T47D (cell line): ENCODE data around the gene CAV1.

Experiments used
- DNase-seq, 2 experiments: peaks; one replicate each; pipeline versions ENCODE4 v3.0.0 to v3.0.0-alpha.2; 2011 to 2012; ENCODE audit warnings: low read depth in 1 of 2, low spot score in 1 of 2
- JUND ChIP-seq: IDR thresholded peaks from 2 replicates; pipeline ENCODE4 v1.6.1; 2012; ENCODE audit warnings: low read depth
- in situ Hi-C: cut with HindIII; loops from 2 replicates; pipeline ENCODE4 v1.10.0; 2016; ENCODE audit warnings: low sequenced_read_pairs, low pct_unique_long_range_greater_than_20kb

CAV1 gene

DNA sequence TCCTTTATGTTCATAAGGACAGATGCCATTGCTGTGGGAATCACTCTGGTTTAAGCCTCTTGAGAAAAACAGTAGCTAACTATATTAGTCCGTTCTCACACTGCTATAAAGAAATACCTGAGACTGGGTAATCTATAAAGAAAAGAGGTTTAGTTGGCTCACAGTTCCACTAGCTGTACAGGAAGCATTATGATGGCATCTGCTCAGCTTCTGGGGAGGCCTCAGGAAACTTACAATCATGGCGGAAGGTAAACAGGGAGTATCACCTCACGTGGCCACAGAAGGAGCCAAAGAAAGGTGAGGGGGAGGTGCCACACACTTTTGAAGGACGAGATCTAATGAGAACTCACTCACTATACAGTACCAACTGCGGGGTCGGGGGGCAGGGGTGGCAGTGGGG, 28.2 kb upstream of the CAV1 start:
- no peak for TF ChIP-seq JUND
- in situ Hi-C loops: no loop called here
- no peak for DNase-seq

DNA sequence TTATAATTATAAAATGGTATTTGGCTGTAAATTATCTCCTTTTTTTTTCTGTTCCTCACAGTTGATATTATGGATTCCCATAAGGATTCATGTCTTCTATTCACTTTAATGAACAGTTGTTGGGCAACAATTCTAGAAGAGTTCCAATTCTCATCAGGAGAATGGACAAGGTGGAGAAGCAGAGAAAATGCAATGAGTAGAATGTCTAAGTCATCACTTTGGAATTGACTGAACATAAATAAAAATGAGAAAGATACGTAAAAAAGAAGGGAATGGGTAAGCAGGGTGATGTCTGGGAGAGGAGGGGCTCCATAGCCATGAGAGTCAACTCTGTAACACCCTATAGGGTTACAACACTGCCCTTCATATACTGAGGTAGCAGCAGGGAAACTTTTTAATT, 27.1 kb upstream of the CAV1 start:
- in situ Hi-C loops: no loop called here
- no peak for TF ChIP-seq JUND
- no peak for DNase-seq

DNA sequence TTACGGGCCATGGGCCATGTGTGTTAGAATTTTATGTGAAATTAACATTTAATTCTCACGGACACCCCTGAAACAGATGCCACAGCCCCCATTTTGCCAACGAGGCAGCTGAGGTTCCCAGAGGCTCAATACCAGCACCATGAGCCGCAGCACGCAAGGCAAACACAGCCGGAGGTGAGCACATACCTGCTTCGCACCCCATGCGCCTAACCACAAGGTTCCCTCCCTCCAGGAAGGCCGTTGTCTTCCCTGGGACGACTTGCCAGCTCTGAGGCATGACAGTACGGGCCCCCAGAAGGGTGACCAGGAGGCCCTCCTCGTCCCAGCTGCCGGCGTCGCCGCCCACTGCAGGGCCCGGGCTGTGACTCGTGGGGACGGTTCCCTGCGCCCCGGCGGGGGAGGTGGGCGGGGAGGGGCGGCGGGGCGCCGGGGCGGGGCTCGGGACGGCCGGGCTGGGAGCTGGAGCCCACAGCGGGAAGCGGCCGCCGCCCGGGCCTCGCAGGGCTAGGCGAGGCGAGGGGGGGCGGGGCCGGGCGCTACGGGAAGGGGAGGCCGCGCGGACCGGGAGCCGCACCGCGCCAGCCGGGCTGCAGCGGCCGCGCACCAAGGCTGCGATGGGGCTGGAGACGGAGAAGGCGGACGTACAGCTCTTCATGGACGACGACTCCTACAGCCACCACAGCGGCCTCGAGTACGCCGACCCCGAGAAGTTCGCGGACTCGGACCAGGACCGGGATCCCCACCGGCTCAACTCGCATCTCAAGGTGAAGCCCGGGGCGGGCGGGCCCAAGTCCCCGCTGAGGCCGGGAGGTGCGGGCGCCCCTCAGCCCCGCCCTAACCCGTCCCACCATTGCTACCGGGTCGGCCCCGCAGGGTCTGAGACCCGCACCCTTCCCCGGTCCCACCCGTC, 25.4 kb upstream of the CAV1 start, which contains the start of gene CAV2:
Gene CAV2 (plus strand): TSS at position 571 of the 910 bp plus-strand sequence. CDS start 44 bp downstream, at position 615.
- no peak for TF ChIP-seq JUND
- in situ Hi-C loops: no loop called here
- no peak for DNase-seq

DNA sequence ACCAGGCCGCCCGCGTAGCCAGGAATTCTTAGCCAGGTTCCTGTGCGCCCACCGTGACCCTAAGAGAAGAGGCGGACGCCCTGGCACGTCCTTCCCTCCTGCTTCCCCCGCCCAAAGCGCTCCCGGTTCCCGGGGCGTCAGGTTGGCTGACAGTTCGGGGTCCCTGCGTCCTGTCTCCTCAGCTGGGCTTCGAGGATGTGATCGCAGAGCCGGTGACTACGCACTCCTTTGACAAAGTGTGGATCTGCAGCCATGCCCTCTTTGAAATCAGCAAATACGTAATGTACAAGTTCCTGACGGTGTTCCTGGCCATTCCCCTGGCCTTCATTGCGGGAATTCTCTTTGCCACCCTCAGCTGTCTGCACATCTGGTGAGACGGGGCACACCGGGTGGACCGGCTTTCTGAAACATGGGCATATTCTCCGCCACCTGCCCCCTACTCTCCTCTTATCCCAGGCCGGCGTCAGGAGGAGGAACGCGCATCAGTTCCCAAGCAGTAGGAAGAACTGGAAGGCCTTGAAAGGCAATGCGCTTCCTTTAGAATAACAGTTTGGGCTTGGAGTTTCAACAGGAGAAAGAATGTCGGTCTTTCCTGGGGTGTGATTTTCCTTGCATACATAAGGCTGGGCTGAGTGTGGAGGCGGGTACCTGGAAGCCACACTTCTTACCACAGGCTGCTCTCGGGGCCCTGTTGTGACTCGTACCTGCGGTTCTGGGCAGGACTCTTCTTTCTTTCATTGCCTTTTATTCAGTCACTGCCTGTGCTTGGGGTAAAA, 24.6 kb upstream of the CAV1 start:
- no peak for TF ChIP-seq JUND
- no peak for DNase-seq
- in situ Hi-C loops: no loop called here

DNA sequence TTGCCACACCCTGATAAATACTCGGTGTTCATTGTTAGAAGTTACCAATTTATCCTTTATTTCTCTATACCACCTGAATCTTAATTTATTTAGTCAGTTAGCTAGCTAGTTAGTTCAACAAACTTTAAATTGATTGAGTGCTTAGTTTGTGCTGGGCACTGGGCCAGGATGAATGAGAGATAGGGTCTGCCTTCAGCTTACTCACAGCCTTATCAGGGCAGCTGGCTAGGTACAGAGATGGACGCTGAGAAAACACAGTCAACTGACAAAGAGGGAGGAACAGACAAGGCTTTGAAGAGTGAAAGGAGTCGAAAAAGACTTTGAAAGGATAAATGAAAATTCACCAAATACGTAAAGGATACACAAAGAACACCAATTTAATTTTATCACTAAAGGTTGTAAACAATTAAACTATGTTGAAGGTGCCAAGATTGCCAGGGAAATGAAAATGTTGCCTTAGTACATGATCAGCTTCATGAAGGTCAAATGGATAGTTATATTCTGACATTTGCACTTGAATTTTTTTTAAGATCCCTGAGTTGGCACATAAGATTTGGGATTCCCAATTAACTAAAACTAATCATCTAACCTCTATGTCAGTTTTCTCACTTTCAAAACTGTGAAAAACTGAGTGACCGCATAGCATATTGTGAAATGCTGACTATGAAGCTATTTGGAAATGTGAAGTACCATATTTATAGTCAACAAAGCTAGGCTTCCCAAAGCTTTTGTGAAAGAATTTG, 23.2 kb upstream of the CAV1 start:
- DNase-seq: no peak
- in situ Hi-C loops: no loop called here

DNA sequence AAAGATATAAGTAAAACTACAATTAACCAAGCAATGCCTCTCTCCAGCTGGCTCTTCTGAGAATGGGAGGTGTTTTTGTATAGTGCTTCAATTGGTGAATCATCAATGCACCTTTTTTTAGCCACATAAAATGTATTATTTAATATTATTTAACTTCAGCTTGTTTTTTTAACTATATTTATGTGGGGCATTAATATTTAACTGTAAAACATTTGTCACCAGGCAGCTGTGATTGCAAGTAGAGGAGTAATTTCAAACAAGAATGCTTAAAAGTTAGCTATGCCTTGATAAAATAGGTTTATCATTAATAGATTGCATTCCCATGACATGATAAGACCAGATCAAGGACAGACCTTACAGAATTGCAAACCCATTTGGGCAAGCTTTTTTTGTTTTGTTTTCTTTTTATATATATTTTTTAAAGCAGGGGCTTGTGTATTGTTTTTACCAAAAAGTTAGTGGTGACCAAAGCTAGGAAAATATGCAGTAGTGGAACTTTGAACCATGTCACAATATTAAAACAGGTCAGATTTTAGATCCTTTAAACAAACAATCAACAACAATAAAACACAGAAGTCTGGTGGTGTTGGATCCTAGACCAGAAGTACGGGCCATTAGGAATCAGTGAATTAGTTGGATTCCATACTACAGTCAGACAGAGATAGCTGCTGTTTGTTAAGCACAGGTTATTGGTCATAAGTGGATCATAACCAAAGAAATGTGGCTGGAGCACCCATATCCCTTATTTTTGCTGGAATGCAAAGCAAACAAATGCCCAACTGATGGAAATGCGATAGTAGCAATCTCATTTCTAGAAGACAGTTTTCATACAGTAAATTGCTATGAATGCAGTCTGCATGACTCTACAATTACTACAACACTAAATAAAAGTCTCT, 22.4 kb upstream of the CAV1 start:
- no peak for TF ChIP-seq JUND
- in situ Hi-C loops: no loop called here
- no peak for DNase-seq

More for the DNA sequence above, 23.2 kb upstream of the CAV1 start:
- no peak for TF ChIP-seq JUND

DNA sequence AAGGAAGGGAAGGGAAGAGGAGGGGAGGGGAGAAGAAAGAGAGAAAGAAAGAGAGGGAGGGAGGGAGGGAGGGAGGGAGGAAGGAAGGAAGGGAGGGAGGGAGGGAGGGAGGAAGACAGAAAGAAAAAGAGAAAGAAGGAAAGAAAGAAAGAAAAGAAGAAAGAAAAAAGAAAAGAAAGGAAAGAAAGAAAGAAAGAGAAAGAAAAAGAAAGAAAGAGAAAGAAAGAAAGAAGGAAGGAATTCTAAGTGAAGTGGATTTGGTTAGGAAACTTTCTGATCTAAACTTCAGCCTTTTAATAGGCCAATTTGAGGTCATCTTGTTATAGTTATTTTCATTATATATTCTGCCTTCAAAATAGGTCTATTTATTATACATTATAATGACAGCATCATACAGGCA, 21.0 kb upstream of the CAV1 start:
- no peak for TF ChIP-seq JUND
- DNase-seq: no peak
- in situ Hi-C loops: no loop called here

DNA sequence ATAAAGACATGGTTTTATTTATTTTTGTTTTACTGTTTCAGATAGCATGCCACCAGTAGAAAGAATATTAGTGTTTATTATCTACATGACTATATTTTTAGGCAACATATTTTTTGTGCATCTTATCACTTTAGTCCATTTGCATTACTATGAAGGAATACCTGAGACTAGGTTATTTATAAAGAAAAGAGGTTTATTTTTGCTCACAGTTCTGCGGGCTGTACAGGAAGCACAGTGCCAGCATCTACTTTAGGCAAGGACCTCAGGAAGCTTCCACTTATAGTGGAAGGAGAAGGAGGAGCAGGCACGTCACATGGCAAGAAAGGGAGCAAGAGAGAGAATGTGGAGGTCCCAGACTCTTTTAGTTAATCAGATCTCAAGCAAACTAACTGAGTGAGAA, 19.6 kb upstream of the CAV1 start:
- in situ Hi-C loops: no loop called here
- no peak for TF ChIP-seq JUND
- no peak for DNase-seq

DNA sequence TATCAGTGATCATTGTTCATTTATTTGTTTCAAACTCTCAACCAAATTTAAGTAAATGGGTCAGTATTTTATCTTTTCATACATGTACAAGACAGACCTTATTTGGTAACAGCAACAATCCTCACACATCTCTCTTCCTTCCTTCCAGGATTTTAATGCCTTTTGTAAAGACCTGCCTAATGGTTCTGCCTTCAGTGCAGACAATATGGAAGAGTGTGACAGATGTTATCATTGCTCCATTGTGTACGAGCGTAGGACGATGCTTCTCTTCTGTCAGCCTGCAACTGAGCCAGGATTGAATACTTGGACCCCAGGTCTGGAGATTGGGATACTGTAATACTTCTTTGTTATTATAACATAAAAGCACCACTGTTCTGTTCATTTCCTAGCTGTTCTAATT, 19.0 kb upstream of the CAV1 start:
- in situ Hi-C loops: no loop called here
- TF ChIP-seq JUND: no peak
- no peak for DNase-seq

DNA sequence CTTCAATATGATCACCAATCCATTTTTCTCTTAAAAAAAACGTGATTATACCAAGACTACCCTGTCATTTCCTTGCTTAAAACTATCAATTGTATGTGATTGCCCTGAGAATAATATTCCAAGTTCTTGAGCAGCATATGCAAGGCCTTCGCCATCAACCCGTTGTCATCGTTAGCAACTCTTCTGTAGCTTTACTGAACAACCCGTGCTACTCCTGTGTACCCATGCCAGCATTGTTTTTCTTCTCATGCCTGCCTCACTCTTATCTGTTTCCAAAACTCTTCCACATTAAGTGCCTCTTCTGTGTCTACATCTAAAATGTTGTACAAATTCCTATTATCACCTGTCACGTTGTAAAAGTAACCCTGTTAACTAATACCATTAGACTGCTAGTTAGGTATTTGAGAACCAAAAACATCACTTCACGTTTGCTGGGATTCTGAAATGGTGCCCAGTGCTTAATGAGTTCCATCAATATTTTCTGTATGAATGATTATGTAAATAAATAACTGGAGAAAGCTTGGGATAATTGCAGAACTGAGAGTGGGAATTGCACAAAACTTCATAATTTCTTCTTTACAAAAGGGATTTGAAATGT, 14.8 kb upstream of the CAV1 start:
- DNase-seq: no peak
- TF ChIP-seq JUND: no peak
- in situ Hi-C loops: no loop called here

DNA sequence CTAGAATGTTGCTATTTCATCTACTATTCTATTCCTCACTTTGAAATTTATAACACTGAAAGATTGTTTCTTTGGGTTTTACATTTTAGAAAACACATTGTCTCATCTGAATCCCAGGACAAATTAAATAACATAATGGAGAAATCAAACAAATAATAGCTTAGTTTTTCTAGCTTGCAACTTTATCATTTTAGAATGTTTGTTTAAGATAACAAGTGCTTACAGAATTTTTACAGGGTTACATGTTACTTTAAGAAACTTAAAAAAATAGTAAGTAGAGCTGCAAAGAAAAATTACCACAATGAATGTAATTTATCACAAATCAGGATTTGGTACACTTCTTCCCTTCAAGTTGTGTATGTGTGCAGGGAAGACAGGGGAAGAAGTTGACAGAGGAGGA, 14.0 kb upstream of the CAV1 start:
- DNase-seq: no peak
- no peak for TF ChIP-seq JUND
- in situ Hi-C loops: no loop called here
